Motor neuron (in vitro differentiated cells): Measurements from ENCODE around the gene ADGRB3. TPM values are rescaled to one million over a fixed set of nuclear protein-coding genes. Genes with fewer than 3 reads are reported as not detected.
A peak's percentile ranks its signal among the peaks of the same experiment; 100 is the strongest.
"Not testable (repeated sequence)": the region's sequence is repeated elsewhere in the genome, so short reads cannot be mapped to it uniquely, and the experiment has no call there.

Experiments used
- ATAC-seq, 8 experiments: fragments of 200-7000 bp; cut with Tn5 transposase; replicated peaks in 6 of 8; 2 replicates each; pipeline ENCODE4 v1.8.0; 2021; ENCODE audit warnings: mild to moderate bottlenecking in 8 of 8, moderate library complexity in 8 of 8
- H3K27ac ChIP-seq, 2 donors: fragments of 250-450 bp; sonication (Bioruptor Pico); 2 replicates each; pipeline ENCODE4 v1.9.0; 2021; ENCODE audit warnings: antibody characterized with exemption in 2 of 2, mild to moderate bottlenecking in 2 of 2, moderate library complexity in 1 of 2
- H3K4me1 ChIP-seq, 2 donors: fragments of 250-450 bp; sonication (Bioruptor Pico); replicated peaks in 1 of 2; 2 replicates each; pipeline ENCODE4 v1.6.1; 2021; ENCODE audit warnings: antibody characterized with exemption in 2 of 2, mild to moderate bottlenecking in 2 of 2, moderate library complexity in 1 of 2
- H3K4me3 ChIP-seq, 5 donors: fragments of 250-450 bp; sonication (Bioruptor Pico); 2 replicates each; pipeline ENCODE4 v1.9.0; 2021; ENCODE audit warnings: antibody characterized with exemption in 5 of 5, mild to moderate bottlenecking in 5 of 5, moderate library complexity in 4 of 5
- WGBS, 10 experiments: fragments of 450-650 bp; shearing (Covaris generic); methylation state at CpG; one replicate each; pipeline ENCODE4 v1.0.0; 2022; 5-methylcytosine and 5-hydroxymethylcytosine counted together
- in situ Hi-C, 9 experiments: fragments of 400-800 bp; cut with MboI; loops; one replicate each; pipeline ENCODE4 v1.15.0; 2021; ENCODE audit warnings: low sequenced_read_pairs in 9 of 9, low pct_unique_long_range_greater_than_20kb in 2 of 9; ENCODE audit not compliant: unreplicated experiment in 9 of 9
- total RNA-seq, 8 experiments: library from RNA; unstranded; fragments of 300-600 nt; gene quantifications; 2 replicates each; pipeline versions ENCODE4 v1.2.3 to v1.2.4, GENCODE V29; 2022

ADGRB3 gene
- total RNA-seq, 8 experiments from 2014 or later: 0.05 to 48.0 (median 24.2) TPM

DNA sequence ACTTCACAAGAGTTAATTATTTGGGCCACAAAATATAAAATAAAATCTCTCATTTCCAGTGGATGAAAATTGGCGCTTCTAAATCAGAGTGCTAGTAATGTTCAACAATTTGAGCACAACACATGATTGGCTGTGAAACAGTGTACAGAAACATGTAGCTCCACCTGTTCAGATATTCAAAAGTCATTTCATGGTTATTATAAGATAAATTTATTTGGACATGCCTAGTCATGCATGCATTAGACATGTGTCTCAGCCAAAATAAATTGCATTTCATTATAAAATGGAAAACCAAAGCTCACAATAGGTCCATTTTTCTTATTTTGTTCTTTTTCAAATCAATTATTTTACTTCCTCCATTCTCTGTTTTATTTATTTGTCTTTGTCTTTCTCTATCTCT lies 786.9 kb downstream of the ADGRB3 start:
- in situ Hi-C loops: no loop called here
- WGBS, 10 experiments: 0 to 100% (median 88%) methylated on average over 1 of the region's 1 CpG; no CpG with 5 or more reads in 3 of the 10 experiments
- Histone ChIP-seq H3K27ac (no peak overlapping the region), H3K4me1 (peaks cover 5 to 8% of the 10 kb centered on the region in 2 donors), H3K4me3 (no peak overlapping the region)
- no peak for ATAC-seq

DNA sequence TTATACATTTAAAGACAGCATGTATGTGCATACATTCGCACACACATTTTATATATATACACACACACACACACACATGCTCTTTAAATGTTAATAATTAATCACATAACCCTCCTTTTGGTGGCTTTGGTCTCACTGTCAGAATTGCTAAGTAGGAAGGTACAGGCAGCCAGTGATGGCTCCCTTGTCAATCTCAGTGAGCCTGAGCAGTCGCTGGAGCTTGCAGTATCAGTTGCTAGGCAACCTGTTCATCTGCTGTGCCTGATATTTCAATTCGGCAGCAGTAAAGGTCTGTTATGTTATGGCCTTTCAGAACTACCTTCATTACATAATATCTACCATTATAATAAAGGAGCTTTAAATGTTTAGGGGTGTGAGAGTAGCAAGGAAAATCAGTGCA lies 787.4 kb downstream of the ADGRB3 start:
- 0 to 100% (median 53%) methylated on average over 1 to 3 of the region's 3 CpGs for WGBS, 10 experiments
- Histone ChIP-seq H3K4me3 (no peak overlapping the region), H3K27ac (no peak overlapping the region), H3K4me1 (peaks cover 5 to 8% of the 10 kb centered on the region in 2 donors)
- in situ Hi-C loops: no loop called here
- peak in 5 of 8 experiments; percentile 92 to 100 (median 96) for ATAC-seq

DNA sequence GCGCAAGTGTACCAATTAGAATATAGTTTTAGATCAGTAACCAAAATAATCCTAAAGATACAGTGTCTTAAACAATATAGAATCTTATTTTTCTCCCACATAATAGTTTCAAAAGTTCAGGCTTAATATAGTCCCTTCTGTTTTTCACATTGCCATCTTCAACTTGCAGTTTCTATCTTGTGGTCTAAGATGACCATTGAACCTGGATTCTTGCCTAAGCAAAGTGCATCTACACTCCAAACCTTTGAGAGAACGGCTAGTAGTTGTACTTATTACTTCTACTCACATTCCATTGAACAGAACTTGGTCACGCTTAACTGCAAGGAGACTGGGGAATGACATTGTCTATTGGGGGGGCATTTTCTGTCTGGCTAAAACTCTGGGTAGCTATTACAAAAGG lies 788.7 kb downstream of the ADGRB3 start:
- no peak overlapping the region for H3K4me3 ChIP-seq
- no peak overlapping the region for H3K27ac ChIP-seq
- peaks cover 5 to 8% of the 10 kb centered on the region in 2 donors for H3K4me1 ChIP-seq
- WGBS, 10 experiments: 8 to 100% (median 93%) methylated on average over 1 to 3 of the region's 3 CpGs
- in situ Hi-C loops: no loop called here
- no peak for ATAC-seq

DNA sequence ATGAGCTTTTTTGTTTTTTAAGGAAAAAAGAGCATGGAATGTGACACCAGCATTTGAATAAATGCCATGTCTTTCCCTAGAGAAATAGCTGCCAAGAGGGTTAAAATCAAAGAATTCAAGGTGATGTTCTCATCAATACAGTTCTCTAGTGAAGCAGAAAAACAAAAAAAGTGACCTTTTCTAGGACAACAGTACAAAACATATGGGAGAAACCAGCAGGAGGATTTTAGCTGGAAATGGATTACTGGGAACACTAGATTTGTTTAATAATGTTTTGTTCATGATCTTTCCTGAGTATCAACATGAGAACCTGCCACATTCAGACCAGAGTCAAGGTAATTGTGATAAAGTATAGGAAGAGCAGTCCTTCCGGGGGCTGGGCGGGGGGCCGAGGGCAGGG lies 789.5 kb downstream of the ADGRB3 start:
- H3K4me3 ChIP-seq: no peak overlapping the region
- WGBS, 10 experiments: 10 to 90% (median 84%) methylated on average over 2 to 3 of the region's 3 CpGs; no CpG with 5 or more reads in 7 of the 10 experiments

GRCh38 chr6:69427882-69428281 lies 792.8 kb downstream of the ADGRB3 start:
- no peak for ATAC-seq
- H3K27ac ChIP-seq: no peak overlapping the region
- H3K4me1 ChIP-seq: peaks cover 0 to 1% of the 10 kb centered on the region in 2 donors
- 0 to 95% (median 84%) methylated on average over 2 to 5 of the region's 5 CpGs; no CpG with 5 or more reads in 1 of the 10 experiments for WGBS, 10 experiments
- in situ Hi-C loops: no loop called here
- no peak overlapping the region for H3K4me3 ChIP-seq

More for the DNA sequence above, 789.5 kb downstream of the ADGRB3 start:
- Histone ChIP-seq H3K4me1 (peaks cover 5 to 8% of the 10 kb centered on the region in 2 donors), H3K27ac (no peak overlapping the region)
- in situ Hi-C loops: no loop called here
- no peak for ATAC-seq

GRCh38 chr6:69432168-69432567 lies 797.1 kb downstream of the ADGRB3 start:
- H3K27ac ChIP-seq, H3K4me3 ChIP-seq, H3K4me1 ChIP-seq, in situ Hi-C loops, ATAC-seq: not testable (repeated sequence)
- 72 to 80% methylated on average over 2 to 5 of the region's 19 CpGs; no CpG with 5 or more reads in 8 of the 10 experiments for WGBS, 10 experiments

GRCh38 chr6:69433116-69433515 lies 798.0 kb downstream of the ADGRB3 start:
- ATAC-seq, in situ Hi-C loops: not testable (repeated sequence)
- 100% methylated on average over 1 of the region's 22 CpGs; no CpG with 5 or more reads in 9 of the 10 experiments for WGBS, 10 experiments

GRCh38 chr6:69438113-69438512 lies 803.0 kb downstream of the ADGRB3 start:
- in situ Hi-C loops: no loop called here
- ATAC-seq: peak in 5 of 8 experiments; percentile 19 to 77 (median 35)

More at GRCh38 chr6:69433116-69433515, 798.0 kb downstream of the ADGRB3 start:
- not testable (repeated sequence) for H3K4me1 ChIP-seq, H3K4me3 ChIP-seq, H3K27ac ChIP-seq

More at GRCh38 chr6:69438113-69438512, 803.0 kb downstream of the ADGRB3 start:
- 0 to 100% (median 84%) methylated on average over 1 to 2 of the region's 2 CpGs; no CpG with 5 or more reads in 1 of the 10 experiments for WGBS, 10 experiments
- Histone ChIP-seq H3K4me1 (peaks cover 0 to 3% of the 10 kb centered on the region in 2 donors), H3K27ac (no peak overlapping the region), H3K4me3 (no peak overlapping the region)
